Middle frontal gyrus (tissue), 1 donor: ENCODE data around the gene CYP3A7.
"Not testable (repeated sequence)": the region's sequence is repeated elsewhere in the genome, so short reads cannot be mapped to it uniquely, and the experiment has no call there.

Experiments used
- DNase-seq: peaks from one replicate; pipeline ENCODE4 v3.0.0-alpha.2; 2015; ENCODE audit warnings: low spot score; ENCODE audit errors: extremely low spot score

Gene CYP3A7

DNA sequence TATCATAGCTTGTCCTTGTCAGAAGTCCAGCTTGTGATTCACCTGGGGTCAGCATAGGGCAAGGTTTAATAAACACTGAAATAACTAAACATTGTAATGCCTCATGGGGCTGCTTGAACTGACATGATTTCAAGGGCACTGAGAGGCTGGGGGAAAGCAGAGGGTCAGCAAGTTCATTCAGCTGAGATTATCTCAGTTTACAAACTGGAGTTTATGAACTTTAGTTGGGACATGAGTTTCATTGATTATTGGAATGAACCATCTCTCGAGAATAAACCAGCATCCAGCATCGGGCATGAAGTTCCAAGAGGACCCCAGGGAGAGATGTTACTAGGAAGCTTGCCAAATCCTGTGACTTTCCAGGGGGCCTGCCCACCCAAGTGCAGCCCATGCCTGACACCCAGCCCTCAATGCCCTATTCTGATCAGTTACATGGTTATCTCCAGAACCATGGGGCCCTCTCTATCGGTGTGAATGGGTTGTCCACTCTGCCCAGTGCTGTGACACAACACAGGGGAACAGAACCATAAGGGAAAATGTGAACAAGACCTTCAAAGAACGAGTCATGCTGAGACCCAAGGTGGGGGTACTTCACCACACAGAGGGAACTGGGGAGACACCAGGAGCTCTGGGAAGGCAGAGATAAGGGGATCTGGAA lies 7.9 kb upstream of the CYP3A7 start:
- no peak for DNase-seq

DNA sequence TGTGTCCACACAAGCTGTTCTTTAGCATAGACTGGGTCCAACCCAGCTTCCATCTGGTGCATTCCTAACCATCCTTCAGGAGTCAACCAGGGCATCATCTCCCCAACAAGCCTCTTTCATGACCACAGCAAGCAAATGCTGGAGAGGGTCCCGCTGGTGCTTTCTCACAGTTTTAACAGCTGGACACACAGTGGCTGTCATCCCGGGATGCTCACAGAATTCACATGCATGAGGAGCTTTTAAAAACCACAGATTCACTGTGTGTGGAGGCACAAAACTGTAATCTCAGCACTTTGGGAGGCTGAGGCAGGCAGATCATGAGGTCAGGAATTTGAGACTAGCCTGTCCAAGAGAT lies 6.4 kb upstream of the CYP3A7 start:
- no peak for DNase-seq

DNA sequence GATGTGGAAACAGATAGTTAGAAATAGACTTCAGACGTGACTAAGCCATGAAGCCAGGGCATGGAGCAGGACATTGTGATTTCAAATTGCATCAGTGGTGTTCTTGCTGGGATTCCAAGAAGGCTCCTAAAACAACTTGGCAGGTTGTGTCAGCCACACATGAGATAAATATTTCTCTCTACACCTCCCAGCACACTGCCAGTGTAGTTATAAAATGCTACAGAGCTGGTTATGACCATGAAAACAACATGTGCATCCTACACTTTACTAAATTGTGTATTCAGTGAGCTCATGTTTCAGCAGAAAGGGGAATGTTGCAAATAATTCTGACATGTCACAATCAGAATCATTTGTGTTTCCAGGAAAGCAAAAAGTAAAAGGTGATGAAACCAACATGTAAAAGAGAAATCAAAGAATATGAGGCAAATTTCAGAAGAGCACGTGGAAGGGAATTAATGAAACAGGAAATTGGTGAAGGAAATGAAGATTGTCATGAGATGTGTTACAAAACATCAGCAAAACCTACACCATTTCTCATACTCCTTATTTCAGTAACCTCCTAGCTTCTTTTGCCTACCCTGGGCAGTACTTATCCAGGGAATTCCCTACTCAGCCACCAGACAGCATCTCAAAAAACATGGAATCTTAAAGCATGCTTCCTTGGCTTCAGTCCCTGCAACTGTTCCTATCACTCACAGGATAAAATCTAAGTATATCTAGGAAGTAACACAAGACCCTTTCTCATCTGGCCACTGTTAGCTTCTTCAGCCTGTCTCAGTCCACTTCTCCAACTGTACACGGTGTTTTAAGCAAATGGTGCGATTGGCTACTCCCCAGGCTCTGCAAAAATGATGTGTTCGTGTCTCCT lies 5.8 kb upstream of the CYP3A7 start:
- DNase-seq: no peak

DNA sequence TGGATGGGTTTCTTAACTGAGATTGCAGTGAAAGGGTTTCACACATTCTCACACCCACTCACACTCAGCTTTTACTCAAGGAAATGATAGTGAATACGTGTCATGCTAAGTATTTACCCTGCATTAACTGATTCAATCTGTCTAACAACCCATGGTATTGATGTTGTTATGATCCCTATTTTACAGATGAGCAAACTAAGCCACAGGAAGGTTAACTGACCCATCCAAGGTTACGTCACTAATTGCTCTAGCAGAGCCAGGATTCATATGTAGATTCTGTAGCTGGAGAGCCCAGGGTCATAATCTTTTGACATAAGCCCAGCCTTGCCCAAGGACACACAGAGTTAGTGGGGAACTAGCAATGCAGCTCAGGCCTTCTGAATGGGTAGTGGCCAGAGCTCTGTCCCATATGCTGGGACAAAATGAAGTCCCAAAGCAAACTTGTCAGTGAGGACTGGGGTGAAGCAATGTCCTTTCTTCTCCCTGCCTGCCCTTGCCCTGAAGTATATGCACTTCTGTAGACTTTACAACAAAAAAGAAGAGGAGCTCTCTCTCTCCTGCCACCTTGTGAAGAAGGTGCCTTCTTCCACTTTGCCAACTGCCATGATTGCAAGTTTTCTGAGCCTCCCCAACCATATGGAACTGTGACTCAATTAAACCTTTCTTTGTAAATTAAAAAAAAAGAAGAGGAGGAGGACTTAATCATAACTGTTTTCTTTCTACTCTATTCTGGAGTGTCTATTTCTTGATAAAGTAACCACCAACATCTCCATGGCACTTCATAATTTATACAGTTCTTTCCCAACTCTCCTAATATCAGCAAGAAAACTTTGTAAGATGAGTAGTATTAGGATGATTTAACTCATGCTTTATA lies 4.9 kb upstream of the CYP3A7 start:
- DNase-seq: no peak

GRCh38 chr7:99737726-99738125 lies 2.7 kb upstream of the CYP3A7 start:
- no peak for DNase-seq

- DNase-seq: not testable (repeated sequence)
Measured at GRCh38 chr7:99736667-99737066, 1.7 kb upstream of the CYP3A7 start.

DNA sequence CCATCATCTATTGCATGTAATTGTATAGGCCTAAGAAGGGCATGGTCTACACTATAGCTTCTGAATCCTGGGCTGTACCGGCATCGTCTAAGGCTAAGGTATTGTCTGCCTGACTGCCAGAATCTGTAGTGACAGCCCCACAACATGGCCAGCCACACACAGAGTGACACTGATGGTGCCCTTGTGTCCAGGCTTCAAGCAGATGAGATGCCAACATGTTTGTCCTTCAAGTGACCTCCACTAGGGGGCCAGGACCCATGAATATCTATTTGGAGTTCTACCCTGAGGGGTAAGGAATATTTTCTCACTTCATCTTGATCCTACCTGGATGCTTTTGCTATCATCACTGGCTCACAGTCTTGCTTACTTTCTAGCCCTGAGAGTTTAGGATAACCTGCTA lies 1.5 kb downstream of the CYP3A7 start:
- DNase-seq: no peak

- DNase-seq: no peak
Measured at GRCh38 chr7:99733003-99733402, 2.0 kb downstream of the CYP3A7 start.

DNA sequence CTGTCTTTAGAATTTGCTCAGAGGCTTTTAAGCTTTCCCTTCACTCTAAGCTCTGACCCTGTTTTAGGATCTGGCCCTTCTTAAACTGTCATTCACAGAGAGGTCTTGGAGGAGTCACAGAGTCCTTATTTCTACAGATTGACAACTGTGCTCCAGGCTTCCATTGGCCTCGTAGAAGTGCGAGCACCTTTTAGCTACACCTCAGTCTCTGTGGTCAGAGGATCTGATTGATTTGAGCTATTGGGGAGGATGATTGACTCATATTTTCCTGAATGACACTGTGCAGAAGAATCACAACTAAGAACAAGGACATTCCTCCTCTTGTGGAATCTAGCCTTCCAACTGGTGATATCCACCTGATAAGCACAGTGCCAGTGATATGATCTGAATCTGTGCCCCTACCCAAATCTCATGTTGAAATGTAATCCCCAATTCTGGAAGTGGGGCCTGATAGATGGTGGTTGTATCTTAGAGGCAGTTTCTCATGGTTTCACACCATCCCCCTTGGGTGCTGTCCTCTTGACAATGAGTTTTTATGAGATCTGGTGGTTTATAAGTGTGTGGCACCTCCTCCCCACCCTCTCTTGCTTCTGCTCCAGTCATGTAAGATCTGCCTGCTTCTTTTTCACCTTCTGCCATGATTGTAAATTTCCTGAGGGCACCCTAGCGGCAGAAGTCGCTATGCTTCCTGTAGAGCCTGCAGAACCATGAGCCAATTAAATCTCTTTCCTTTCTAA lies 3.2 kb downstream of the CYP3A7 start:
- no peak for DNase-seq

- no peak for DNase-seq
Measured at GRCh38 chr7:99730992-99731391, 4.0 kb downstream of the CYP3A7 start.

GRCh38 chr7:99730238-99730810 lies 4.7 kb downstream of the CYP3A7 start:
- no peak for DNase-seq

GRCh38 chr7:99729486-99730237 lies 5.3 kb downstream of the CYP3A7 start:
- no peak for DNase-seq

DNA sequence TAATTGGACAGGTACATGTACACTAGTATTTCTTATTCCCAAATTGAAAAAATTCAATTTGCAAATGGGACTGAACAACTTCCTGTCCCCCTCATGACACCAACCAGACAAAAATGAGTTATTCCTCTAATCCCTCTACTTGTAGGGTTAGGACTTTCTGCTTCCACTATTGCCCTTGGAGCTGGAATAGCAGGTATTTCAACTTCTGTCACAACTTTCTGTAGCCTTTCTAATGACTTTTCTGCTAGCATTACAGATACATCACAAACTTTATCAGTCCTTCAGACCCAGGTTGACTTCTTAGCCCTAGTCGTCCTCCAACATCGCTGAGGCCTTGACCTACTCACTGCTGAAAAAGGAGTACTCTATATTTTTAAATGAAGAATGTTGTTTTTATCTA lies 6.4 kb downstream of the CYP3A7 start:
- DNase-seq: no peak

GRCh38 chr7:99723201-99723600 lies 11.8 kb downstream of the CYP3A7 start:
- not testable (repeated sequence) for DNase-seq

- no peak for DNase-seq
Measured at GRCh38 chr7:99720800-99721595, 14.0 kb downstream of the CYP3A7 start.

- no peak for DNase-seq
Measured at GRCh38 chr7:99719996-99720769, 14.8 kb downstream of the CYP3A7 start.

DNA sequence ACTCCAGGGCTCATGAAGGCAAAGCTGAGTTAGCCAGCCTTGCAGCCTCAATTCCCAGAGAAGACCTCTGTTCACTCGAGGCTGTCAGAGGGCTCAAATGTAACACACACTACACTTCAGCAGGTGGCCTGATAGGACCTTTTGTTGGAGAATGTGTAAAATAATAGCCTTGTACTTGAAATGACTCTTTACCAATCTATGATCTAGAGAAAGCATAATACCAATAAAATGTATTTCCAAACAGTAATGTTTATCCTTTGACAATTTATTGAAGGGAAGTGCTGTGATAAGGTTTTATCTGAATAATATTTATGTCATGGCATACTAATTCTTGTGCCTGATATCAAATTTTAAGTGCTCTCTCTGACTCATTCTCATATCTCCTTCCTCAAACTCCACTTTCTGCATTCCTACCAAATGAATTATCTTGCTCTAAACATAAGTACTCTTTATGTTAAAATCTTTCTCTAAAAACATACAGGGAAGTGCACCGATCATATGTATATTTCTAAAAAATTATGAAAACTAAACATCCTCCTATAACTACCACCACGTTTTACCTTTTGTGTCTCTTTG lies 20.9 kb downstream of the CYP3A7 start:
- DNase-seq: no peak
